Measurements from ENCODE around the gene RBM19.

Gene RBM19

DNA sequence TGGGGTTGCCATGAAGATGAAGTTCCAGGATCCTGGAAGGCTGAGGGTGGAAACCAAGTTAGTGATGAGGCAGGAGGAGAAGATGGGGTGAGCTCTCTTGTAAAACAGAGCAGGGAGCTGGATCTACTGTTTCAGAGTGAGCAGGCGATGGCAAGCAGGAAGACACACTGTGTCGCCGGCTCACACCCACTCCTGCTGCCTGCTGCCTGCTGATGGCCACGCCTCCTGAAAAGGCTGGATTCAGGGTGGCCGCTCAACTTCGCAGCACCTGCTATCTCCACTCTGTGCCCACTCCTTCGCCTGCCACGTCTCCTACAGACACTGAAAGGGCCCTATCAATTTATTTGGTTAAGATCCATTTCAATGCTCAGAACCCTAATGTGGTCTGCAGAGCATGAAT, 96.1 kb downstream of the RBM19 start:
- no peak for DNase-seq (ENCODE audit: low read depth in 2 of 2)
- TF ChIP-seq, protein P1, sequence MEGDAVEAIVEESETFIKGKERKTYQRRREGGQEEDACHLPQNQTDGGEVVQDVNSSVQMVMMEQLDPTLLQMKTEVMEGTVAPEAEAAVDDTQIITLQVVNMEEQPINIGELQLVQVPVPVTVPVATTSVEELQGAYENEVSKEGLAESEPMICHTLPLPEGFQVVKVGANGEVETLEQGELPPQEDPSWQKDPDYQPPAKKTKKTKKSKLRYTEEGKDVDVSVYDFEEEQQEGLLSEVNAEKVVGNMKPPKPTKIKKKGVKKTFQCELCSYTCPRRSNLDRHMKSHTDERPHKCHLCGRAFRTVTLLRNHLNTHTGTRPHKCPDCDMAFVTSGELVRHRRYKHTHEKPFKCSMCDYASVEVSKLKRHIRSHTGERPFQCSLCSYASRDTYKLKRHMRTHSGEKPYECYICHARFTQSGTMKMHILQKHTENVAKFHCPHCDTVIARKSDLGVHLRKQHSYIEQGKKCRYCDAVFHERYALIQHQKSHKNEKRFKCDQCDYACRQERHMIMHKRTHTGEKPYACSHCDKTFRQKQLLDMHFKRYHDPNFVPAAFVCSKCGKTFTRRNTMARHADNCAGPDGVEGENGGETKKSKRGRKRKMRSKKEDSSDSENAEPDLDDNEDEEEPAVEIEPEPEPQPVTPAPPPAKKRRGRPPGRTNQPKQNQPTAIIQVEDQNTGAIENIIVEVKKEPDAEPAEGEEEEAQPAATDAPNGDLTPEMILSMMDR (IDR thresholded peaks at IDR 0.05; ENCODE audit: low read depth, low read length) = no peak
- H3K4me3 ChIP-seq (replicated peaks in 1 of 2; ENCODE audit: low read depth in 2 of 2, low read length in 2 of 2) = no peak overlapping the region

DNA sequence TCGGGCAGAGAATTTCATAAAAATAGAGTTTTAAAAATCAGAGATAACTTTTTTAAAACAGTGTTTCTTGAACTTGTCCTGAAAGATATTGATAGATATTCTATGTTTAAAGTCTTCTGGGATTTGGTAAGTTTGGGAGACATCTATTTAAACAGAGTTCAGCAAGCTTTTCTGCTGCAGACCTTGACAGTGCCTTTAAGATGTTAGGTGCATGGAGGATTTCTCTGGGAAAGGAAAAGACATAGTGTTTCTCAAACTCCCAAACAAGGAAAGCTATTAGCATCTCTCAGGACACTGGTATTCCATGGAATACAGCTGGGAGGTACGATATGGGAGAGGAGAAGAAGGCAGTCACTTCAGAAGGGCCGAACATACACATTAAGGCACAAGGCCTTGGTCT, 97.8 kb downstream of the RBM19 start:
- H3K4me3 ChIP-seq (replicated peaks in 1 of 2; ENCODE audit: low read depth in 2 of 2, low read length in 2 of 2) = no peak overlapping the region
- DNase-seq (ENCODE audit: low read depth in 2 of 2) = no peak
- TF ChIP-seq, protein P1 (IDR thresholded peaks at IDR 0.05; ENCODE audit: low read depth, low read length) = no peak

DNA sequence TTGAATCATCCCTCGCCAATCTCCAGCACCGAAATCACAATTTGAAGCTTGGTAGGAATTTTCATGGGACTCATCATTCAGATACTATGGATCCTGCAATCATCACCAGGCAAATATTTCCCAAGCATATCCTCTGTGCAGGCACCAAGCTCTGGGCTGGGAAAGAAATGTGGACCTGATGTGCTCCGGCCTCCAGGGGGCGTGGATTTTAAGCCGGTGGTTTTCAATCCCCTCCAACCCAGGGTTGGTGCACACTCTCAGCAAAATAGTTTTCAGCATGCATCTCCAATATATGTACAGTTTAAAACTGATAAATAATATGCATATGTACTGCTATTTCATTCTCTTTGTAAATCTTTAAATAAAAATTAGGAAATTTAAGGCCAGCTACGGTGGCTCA, 98.9 kb downstream of the RBM19 start:
- no peak overlapping the region for H3K4me3 ChIP-seq (replicated peaks in 1 of 2; ENCODE audit: low read depth in 2 of 2, low read length in 2 of 2)
- TF ChIP-seq, protein P1 (IDR thresholded peaks at IDR 0.05; ENCODE audit: low read depth, low read length) = peak; percentile 46
- DNase-seq (ENCODE audit: low read depth in 2 of 2) = peak; percentile 26 to 28

DNA sequence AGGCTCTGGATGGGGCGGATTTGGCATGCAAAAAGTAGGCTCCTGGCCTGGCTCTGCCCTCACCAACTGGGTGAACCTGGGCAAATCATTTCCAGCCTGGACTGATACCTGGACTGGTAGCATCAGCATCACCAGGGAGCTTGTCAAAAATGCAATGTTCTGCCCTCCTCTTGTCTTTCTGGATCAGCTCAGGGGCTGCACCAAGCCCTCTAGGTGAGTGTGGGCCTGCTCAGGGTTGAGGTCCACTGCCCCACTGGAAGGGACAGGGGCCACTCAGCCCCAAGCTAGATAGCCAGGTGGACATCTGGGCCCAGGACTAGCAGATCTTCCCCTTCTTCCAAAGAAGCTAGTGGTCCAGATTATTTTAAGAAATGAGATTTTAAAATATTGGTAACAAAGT, 99.6 kb downstream of the RBM19 start:
- TF ChIP-seq, protein P1 (IDR thresholded peaks at IDR 0.05; ENCODE audit: low read depth, low read length) = no peak
- DNase-seq (ENCODE audit: low read depth in 2 of 2) = no peak
- no peak overlapping the region for H3K4me3 ChIP-seq (replicated peaks in 1 of 2; ENCODE audit: low read depth in 2 of 2, low read length in 2 of 2)

DNA sequence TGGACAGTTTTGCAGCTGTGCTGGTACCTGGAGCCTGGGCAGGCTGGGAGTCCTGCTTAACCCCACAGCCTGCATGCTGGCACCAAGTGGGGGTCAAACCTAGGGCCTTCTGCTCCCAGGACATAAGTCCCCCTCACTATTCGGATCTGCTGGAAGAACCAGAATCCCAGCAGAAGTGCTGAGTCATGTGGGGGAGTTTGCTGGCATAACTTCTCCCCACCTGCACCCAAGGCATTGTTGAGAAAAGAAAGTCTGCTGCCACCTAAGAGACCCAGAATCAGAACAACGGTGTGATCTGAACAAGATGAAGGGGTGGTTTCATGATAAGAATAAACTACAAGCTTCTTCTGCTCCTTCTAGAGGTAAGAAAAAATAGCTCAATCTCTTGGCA, 102.7 kb downstream of the RBM19 start:
- DNase-seq (ENCODE audit: low read depth in 2 of 2) = peak; percentile 49 to 69
- TF ChIP-seq, protein P1 (IDR thresholded peaks at IDR 0.05; ENCODE audit: low read depth, low read length) = no peak
- peak overlapping the region in 1 of 2 donors; percentile 30 for H3K4me3 ChIP-seq (replicated peaks in 1 of 2; ENCODE audit: low read depth in 2 of 2, low read length in 2 of 2)

DNA sequence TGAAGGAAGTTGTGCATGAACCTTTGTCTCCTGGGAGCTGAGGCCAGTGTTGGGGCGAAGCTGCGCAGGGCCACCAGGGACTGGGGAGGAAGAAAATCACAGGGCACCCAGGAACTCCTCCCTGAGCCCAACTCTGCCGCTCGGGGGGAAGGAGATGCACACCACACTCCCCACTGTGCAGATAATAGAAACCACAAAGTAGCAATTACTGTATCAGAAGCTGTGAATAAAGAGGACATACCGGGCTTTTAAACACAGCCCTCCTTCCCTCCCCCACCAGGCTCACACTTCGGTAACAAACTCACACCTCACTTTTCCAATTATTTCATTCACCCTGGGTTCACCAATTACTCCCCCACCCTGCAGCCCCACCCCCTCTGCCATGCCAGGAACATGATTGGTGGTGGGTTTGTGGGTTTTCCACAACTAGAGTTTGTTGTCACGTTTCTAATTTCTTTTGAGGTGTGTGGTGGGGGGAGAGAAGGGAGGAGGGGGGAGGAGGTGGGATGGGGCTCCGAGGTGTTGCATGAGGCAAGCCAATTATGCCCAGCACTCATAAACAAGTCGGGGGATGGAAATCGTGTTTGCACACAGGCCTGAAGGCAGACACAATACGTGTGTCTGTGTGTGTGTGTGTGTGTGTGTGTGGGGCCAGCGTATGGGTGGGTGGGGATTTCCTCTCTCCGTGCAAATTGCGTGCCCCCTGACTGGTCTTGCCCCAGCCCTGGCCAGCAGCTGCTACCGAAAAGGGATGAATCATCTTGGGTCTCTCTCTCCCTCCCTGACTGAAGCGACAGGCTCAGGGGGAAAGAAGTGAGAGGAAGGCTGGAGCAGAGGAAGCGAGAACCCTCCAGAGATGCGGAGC, 103.3 kb downstream of the RBM19 start:
- peak overlapping the region in 1 of 2 donors; percentile 30 for H3K4me3 ChIP-seq (replicated peaks in 1 of 2; ENCODE audit: low read depth in 2 of 2, low read length in 2 of 2)
- DNase-seq (ENCODE audit: low read depth in 2 of 2) = peak; percentile 87 to 91
- TF ChIP-seq, protein P1 (IDR thresholded peaks at IDR 0.05; ENCODE audit: low read depth, low read length) = no peak
